Suprapubic skin (tissue), 4 donors: ENCODE measurements around the gene ZNF8.

Experiments used
- CTCF ChIP-seq, 2 donors: fragments of 200-600 bp in 1 of 2; fragments of 450-650 bp in 1 of 2; sonication (generic) in 1 of 2; IDR thresholded peaks; one replicate each; pipeline ENCODE4 v1.5.1; 2016 to 2019; ENCODE audit warnings: antibody characterized with exemption in 2 of 2, mild to moderate bottlenecking in 1 of 2, moderate library complexity in 1 of 2
- POLR2A ChIP-seq, 2 donors: fragments of 450-650 bp; IDR thresholded peaks; one replicate each; pipeline ENCODE4 v1.6.1; 2017; ENCODE audit warnings: antibody characterized with exemption in 2 of 2, mild to moderate bottlenecking in 2 of 2, moderate library complexity in 2 of 2
- POLR2AphosphoS5 ChIP-seq, 3 donors: sonication (generic); formaldehyde crosslinking; IDR thresholded peaks; one replicate each; pipeline ENCODE4 v1.6.1; 2017; ENCODE audit warnings: antibody characterized with exemption in 3 of 3

- TF ChIP-seq CTCF (IDR thresholded peaks at IDR 0.05) (no peak), POLR2A (IDR thresholded peaks at IDR 0.05) (no peak), POLR2AphosphoS5 (IDR thresholded peaks at IDR 0.05) (no peak)
Observed at GRCh38 chr19:58243351-58243750, 35.4 kb upstream of the ZNF8 start.
